Suprapubic skin (tissue), 3 donors: Measurements from ENCODE around the gene SAMD4A.

Experiments
- CTCF ChIP-seq, 2 donors: fragments of 200-600 bp in 1 of 2; fragments of 450-650 bp in 1 of 2; sonication (generic) in 1 of 2; IDR thresholded peaks; one replicate each; pipeline ENCODE4 v1.5.1; 2016 to 2019; ENCODE audit warnings: antibody characterized with exemption in 2 of 2, mild to moderate bottlenecking in 1 of 2, moderate library complexity in 1 of 2
- POLR2A ChIP-seq, 2 donors: fragments of 450-650 bp; IDR thresholded peaks; one replicate each; pipeline ENCODE4 v1.6.1; 2017; ENCODE audit warnings: antibody characterized with exemption in 2 of 2, mild to moderate bottlenecking in 2 of 2, moderate library complexity in 2 of 2

- TF ChIP-seq POLR2A (IDR thresholded peaks at IDR 0.05) (no peak), CTCF (IDR thresholded peaks at IDR 0.05) (no peak)
Observed at GRCh38 chr14:54760866-54761575, 194.1 kb downstream of the SAMD4A start.
